Thyroid gland (tissue), 4 donors: ENCODE measurements around the gene IL11. TPM values are rescaled to one million over a fixed set of nuclear protein-coding genes. Genes with fewer than 3 reads are reported as not detected.

Experiments used
- DNase-seq, 2 donors: peaks; one replicate each; pipeline ENCODE4 v3.0.0-alpha.2; 2019
- H3K27ac ChIP-seq, 3 donors: fragments of 200-600 bp; sonication (generic); 1 replicate in 2 of 3; 2 replicates in 1 of 3; pipeline ENCODE4 v1.5.1; 2016 to 2019; ENCODE audit warnings: mild to moderate bottlenecking in 1 of 3, moderate library complexity in 1 of 3
- H3K27me3 ChIP-seq: fragments of 200-600 bp; sonication (generic); one replicate; pipeline ENCODE4 v1.5.1; 2019
- H3K36me3 ChIP-seq, 2 donors: fragments of 200-600 bp; sonication (generic); one replicate each; pipeline ENCODE4 v1.5.1; 2016 to 2019
- H3K4me1 ChIP-seq, 2 donors: fragments of 200-600 bp; sonication (generic); one replicate each; pipeline ENCODE4 v1.5.1; 2017 to 2019
- H3K4me3 ChIP-seq, 3 donors: fragments of 200-600 bp; sonication (generic); replicated peaks in 1 of 3; 1 replicate in 2 of 3; 2 replicates in 1 of 3; pipeline ENCODE4 v1.5.1; 2016; ENCODE audit warnings: mild to moderate bottlenecking in 1 of 3
- H3K9me3 ChIP-seq: fragments of 200-600 bp; sonication (generic); one replicate; pipeline ENCODE4 v1.5.1; 2017
- POLR2A ChIP-seq, 2 donors: fragments of 450-650 bp; IDR thresholded peaks; one replicate each; pipeline ENCODE4 v1.6.1; 2017; ENCODE audit warnings: antibody characterized with exemption in 2 of 2, mild to moderate bottlenecking in 2 of 2, moderate library complexity in 1 of 2
- WGBS, 2 donors: methylation state at CpG; one replicate each; pipeline ENCODE4 v1.1.5; 2017; 5-methylcytosine and 5-hydroxymethylcytosine counted together
- intact Hi-C: fragments of 100-400 bp; cut with DNase I; formaldehyde crosslinking; loops from one replicate; pipeline ENCODE4 v1.15.1; 2023
- total RNA-seq, 4 donors: library from RNA; depleted of rRNA; stranded (reverse); fragments of >200 nt; gene quantifications; one replicate each; pipeline ENCODE4 v1.2.3, GENCODE V29; 2016
- TF ChIP-seq, protein P1 (sequence below), 6 experiments: fragments of 200-600 bp in 3 of 6; fragments of 450-650 bp in 3 of 6; sonication (generic) in 3 of 6; IDR thresholded peaks; one replicate each; pipeline ENCODE4 v1.5.1; 2016 to 2019; ENCODE audit warnings: antibody characterized with exemption in 6 of 6, mild to moderate bottlenecking in 2 of 6, inconsistent platforms in 1 of 6, moderate library complexity in 1 of 6

The IL11 gene
- total RNA-seq, 4 donors from 2014 or later: not detected

GRCh38 chr19:55383279-55384130 lies 13.2 kb upstream of the IL11 start:
- Histone ChIP-seq H3K9me3 (no peaks in the 10 kb centered on the region), H3K36me3 (peaks cover 13% of the 10 kb centered on the region in 2 donors), H3K4me1 (peaks cover 35 to 38% of the 10 kb centered on the region in 2 donors), H3K4me3 (peak overlapping the region in 1 of 3 donors; percentile 27), H3K27ac (peak overlapping the region in 1 of 3 donors; percentile 98), H3K27me3 (no peaks in the 10 kb centered on the region)
- TF ChIP-seq, protein P1, sequence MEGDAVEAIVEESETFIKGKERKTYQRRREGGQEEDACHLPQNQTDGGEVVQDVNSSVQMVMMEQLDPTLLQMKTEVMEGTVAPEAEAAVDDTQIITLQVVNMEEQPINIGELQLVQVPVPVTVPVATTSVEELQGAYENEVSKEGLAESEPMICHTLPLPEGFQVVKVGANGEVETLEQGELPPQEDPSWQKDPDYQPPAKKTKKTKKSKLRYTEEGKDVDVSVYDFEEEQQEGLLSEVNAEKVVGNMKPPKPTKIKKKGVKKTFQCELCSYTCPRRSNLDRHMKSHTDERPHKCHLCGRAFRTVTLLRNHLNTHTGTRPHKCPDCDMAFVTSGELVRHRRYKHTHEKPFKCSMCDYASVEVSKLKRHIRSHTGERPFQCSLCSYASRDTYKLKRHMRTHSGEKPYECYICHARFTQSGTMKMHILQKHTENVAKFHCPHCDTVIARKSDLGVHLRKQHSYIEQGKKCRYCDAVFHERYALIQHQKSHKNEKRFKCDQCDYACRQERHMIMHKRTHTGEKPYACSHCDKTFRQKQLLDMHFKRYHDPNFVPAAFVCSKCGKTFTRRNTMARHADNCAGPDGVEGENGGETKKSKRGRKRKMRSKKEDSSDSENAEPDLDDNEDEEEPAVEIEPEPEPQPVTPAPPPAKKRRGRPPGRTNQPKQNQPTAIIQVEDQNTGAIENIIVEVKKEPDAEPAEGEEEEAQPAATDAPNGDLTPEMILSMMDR (IDR thresholded peaks at IDR 0.05): peak in 2 of 6 experiments; percentile 27 to 28
- TF ChIP-seq POLR2A (IDR thresholded peaks at IDR 0.05): no peak
- peak; percentile 72 to 77 for DNase-seq
- 18 to 20% methylated on average over 15 to 19 of the region's 88 CpGs for WGBS, 2 donors
- intact Hi-C loops: loop anchor here (10.0 kb wide), 1 partner anchor 271 kb away; the partner anchor contains the start of gene U2AF2

GRCh38 chr19:55382522-55383054 lies 12.3 kb upstream of the IL11 start:
- H3K27ac ChIP-seq: no peak overlapping the region
- intact Hi-C loops: loop anchor here (10.0 kb wide), 1 partner anchor 272 kb away; the partner anchor contains the start of gene U2AF2
- peaks cover 4% of the 10 kb centered on the region in 2 donors for H3K36me3 ChIP-seq
- H3K9me3 ChIP-seq: no peaks in the 10 kb centered on the region
- TF ChIP-seq, protein P1 (IDR thresholded peaks at IDR 0.05): no peak
- no peak for TF ChIP-seq POLR2A (IDR thresholded peaks at IDR 0.05)
- H3K27me3 ChIP-seq: peaks cover 3% of the 10 kb centered on the region
- H3K4me1 ChIP-seq: peaks cover 28 to 30% of the 10 kb centered on the region in 2 donors
- no peak for DNase-seq
- WGBS, 2 donors: 98 to 100% methylated on average over 3 of the region's 3 CpGs
- no peak overlapping the region for H3K4me3 ChIP-seq

DNA sequence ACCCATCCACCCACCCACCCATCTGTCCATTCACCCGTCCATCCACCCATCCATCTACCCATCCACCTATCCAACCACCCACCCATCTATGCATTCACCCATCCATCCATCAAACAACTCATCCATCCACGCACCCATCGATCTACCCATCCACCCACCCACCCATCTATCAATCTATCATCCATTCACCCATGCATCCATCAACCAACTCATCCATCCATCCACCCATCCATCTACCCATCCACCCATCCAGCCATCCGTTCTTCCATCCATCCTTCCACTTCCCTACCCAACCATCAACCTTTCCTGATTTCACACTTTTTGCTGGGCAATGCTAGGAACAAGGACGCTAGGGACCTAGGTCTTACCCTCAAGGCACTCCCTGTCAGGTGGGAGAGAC lies 11.8 kb upstream of the IL11 start:
- DNase-seq: no peak
- no peaks in the 10 kb centered on the region for H3K36me3 ChIP-seq
- no peak overlapping the region for H3K27ac ChIP-seq
- no peak overlapping the region for H3K4me3 ChIP-seq
- intact Hi-C loops: loop anchor here (10.0 kb wide), 1 partner anchor 273 kb away; the partner anchor contains the start of gene U2AF2
- H3K4me1 ChIP-seq: peaks cover 23 to 24% of the 10 kb centered on the region in 2 donors
- H3K27me3 ChIP-seq: peaks cover 5% of the 10 kb centered on the region
- H3K9me3 ChIP-seq: no peaks in the 10 kb centered on the region
- TF ChIP-seq, protein P1 (IDR thresholded peaks at IDR 0.05): no peak
- 97 to 99% methylated on average over 5 of the region's 5 CpGs for WGBS, 2 donors

DNA sequence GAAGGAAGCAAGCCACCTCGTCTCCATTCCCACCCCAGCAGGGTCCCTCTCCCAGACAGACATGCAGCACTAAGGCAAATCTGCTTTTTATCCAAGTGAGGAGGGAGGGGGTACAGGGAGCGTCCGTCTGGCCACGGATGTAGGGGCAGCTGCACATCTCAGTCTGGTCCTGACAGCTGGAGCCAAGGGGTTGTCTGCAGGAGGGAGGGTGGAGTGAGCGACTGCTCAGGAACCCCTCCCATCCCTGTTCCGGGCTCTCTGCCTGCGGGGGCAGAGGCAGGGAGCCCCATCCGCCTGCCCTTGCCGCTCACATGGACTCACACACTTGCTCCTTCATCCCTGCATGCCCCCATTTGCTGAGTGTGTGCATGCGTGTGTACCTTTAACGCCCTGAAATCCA lies 8.9 kb upstream of the IL11 start:
- intact Hi-C loops: no loop called here
- peaks cover 11% of the 10 kb centered on the region for H3K27me3 ChIP-seq
- 60 to 70% methylated on average over 7 to 11 of the region's 11 CpGs for WGBS, 2 donors

More for the DNA sequence above, 8.9 kb upstream of the IL11 start:
- no peak overlapping the region for H3K27ac ChIP-seq
- H3K36me3 ChIP-seq: no peaks in the 10 kb centered on the region
- peaks cover 8 to 10% of the 10 kb centered on the region in 2 donors for H3K4me1 ChIP-seq
- no peak overlapping the region for H3K4me3 ChIP-seq
- DNase-seq: no peak
- no peaks in the 10 kb centered on the region for H3K9me3 ChIP-seq
- TF ChIP-seq POLR2A (IDR thresholded peaks at IDR 0.05): no peak
- TF ChIP-seq, protein P1 (IDR thresholded peaks at IDR 0.05): no peak
